NCI-H82 treated with DMSO at 0.1 percent for 48 hours (cell line): Measurements from ENCODE around the gene UBE2I.

Source experiments
- DNase-seq: peaks from one replicate; lab custom pipeline; 2025; ENCODE audit not compliant: unreplicated experiment; lab: John Stamatoyannopoulos, UW

Gene UBE2I

GRCh38 chr16:1355591-1355990, 46.2 kb downstream of the UBE2I start:
- no peak for DNase-seq

DNA sequence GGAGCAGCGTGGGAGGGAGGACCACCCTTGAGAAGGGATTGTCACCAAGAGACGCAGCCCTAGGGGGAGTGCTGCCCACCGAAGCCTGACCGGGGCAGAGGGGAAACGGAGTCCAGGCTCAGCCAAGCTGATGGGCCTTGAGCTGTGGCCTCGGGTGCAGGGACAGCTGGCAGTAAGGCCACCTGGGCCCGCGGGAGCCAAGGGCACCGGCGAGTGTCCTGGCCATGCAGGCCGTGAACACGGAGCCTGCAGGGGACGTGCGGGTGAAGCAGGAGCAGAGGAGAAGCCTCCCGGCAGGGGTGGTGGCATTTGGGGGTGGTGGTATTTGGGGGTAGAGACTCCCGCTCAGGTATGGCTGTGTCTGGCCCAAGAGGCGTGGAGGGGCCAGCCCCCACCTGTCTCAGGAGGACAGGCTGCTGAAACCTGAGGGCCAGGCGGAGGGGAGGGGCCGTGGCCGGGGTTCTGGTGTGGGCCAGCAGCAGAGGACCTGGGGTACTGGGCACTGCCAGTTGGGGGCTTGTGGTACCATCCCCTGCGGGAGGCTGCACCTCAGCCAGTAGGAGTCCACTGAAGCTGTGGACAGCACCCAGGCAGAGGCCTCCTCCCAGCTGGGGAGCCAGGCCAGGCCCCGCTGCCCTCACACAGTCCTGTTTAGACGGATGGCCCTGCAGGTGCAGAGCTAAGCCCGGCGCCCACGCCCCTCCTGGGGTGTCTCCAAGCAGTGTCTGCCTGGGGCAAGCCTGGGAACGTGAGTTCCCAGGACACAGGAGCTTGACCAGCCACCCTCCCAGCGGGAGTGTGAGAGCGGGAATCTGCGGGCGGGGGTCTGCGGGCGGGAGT, 46.8 kb downstream of the UBE2I start:
- no peak for DNase-seq

DNA sequence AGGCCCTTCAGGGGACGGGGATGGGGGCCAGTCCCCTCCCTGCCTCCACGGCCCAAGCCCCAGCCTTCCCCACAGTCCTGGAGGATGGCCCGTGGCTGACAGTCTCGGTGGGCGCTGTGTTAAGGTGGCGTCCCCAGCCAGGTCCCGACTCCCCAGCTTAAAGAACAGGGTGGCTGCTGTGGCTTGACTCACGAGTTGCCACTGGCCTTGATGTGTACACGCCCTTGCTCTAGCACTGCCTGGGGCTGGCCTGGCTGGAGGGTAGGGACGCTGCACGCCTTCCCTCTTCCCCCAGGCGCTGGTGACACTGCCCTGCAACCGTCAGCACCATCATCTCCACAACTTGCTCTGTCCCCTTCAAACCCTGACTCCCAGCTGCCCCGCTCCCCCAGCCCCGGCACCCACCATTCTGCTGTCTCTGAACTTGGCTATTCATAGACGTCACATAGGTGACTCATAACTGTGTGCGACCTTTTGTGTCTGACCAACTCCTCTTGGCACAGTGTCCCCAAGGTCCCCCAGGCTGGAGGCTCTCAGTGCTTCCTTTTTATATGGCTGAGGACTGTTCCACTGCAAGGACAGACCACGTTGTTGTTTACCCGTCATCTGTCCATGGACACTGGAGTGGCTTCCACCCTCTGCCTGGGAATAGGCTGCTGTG, 48.6 kb downstream of the UBE2I start:
- DNase-seq, result no peak

DNA sequence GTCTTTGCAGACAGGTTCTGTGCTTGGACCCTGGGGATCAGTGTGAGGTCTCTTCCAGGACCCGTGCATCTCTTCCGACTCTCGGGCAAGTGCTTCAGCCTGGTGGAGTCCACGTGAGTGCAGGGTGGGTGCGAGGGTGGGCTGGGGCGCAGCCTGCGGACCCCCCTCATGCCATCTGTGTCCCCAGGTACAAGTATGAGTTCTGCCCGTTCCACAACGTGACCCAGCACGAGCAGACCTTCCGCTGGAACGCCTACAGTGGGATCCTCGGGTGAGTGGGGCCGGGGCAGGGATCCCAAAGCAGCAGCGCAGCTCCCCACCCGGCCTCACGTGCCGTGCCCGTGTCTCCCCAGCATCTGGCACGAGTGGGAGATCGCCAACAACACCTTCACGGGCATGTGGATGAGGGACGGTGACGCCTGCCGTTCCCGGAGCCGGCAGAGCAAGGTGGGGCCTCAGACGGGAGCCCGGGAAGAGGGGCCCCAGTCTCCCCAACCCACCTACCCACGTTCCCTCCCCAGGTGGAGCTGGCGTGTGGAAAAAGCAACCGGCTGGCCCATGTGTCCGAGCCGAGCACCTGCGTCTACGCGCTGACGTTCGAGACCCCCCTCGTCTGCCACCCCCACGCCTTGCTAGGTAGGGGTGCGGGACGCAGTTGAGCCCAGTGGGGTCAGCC, 52.4 kb downstream of the UBE2I start:
- no peak for DNase-seq

DNA sequence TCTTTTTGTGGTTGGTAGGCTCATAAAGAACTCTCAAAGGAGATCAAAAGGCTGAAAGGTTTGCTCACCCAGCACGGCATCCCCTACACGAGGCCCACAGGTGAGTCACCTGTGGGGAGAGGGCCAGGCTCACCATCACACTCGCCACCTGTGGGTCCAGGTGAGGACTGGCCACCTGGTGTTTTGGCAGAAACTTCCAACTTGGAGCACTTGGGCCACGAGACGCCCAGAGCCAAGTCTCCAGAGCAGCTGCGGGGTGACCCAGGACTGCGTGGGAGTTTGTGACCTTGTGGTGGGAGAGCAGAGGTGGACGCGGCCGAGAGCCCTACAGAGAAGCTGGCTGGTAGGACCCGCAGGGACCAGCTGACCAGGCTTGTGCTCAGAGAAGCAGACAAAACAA, 53.4 kb downstream of the UBE2I start:
- DNase-seq, result no peak

DNA sequence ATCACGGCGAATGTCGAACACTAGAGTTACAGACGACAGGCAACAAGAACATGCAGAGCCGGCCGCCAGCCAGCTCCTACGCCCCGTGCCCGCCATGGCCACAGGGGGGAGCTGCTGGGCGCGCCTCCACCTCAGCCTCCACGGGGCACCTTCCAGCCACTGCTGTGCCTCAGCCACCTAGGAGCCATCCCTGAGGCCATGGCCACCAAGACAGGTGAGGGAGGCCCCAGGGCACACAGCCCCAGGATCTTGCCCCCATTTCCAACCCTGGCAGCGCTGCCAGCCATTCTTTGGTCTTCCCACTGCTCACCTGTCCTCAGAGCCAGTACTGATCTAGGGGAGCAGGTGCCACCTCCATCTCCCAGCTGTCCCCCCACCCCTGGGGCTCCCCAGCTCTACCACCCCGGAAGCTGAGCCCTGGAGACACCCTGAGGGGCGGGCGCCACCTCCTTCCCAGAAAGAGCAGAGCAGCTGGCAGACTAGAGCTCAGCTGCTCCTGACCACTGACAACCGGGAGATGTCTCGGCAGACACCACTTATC, 54.1 kb downstream of the UBE2I start:
- DNase-seq, result no peak

DNA sequence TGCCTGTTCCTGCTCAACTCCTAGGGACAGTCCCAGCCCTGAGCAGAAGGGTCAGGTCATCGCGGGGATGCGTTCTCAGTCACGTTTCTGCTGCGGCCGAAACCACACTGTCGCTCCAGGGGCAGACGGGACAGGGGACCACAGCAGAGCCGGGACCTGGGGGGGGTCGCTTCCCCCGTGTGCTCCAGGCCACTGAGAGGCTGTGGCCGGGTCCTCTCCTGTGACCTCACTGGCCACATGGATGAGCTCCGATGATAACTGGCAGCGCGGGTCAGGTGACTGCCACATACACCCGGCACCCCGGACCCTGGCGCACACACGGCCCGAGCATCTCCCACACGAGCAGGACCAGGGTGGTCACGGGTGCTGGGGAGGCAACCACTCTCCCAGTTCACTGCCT, 55.1 kb downstream of the UBE2I start:
- no peak for DNase-seq

DNA sequence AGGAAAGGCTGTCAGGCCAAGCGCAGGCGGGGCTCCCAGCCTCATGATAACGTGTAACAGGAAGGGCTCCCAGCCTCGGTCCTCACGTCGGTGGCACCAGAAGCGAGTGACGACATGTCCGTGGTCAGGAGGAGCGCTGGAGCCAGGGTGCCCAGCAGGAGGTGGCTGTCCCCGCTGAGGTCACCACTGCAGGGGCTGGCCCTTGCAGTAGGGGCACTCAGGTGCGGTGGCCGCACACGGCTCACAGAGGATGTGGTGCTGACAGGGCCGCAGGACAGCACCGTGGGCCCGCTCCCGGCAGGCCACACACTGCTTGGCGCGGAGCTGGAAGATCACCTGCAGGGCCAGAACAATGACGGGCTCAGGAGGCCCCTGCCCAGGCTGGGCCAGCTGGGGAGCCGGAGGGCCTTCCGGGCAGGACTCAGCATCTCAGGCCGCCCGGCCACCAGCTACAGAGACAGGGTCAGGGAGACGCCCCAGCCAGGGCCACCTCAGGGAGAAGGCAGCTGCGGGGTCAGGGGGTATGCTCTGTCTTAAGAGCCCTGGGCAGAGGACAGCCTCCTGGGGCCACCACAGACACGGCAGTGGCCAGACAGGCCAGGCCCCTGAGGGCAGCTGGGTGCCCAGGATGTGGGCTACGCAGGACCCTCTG, 56.8 kb downstream of the UBE2I start:
- no peak for DNase-seq

- no peak for DNase-seq
Observed at GRCh38 chr16:1366712-1367299, 57.4 kb downstream of the UBE2I start.

- no peak for DNase-seq
Observed at GRCh38 chr16:1367486-1368174, 58.2 kb downstream of the UBE2I start.

DNA sequence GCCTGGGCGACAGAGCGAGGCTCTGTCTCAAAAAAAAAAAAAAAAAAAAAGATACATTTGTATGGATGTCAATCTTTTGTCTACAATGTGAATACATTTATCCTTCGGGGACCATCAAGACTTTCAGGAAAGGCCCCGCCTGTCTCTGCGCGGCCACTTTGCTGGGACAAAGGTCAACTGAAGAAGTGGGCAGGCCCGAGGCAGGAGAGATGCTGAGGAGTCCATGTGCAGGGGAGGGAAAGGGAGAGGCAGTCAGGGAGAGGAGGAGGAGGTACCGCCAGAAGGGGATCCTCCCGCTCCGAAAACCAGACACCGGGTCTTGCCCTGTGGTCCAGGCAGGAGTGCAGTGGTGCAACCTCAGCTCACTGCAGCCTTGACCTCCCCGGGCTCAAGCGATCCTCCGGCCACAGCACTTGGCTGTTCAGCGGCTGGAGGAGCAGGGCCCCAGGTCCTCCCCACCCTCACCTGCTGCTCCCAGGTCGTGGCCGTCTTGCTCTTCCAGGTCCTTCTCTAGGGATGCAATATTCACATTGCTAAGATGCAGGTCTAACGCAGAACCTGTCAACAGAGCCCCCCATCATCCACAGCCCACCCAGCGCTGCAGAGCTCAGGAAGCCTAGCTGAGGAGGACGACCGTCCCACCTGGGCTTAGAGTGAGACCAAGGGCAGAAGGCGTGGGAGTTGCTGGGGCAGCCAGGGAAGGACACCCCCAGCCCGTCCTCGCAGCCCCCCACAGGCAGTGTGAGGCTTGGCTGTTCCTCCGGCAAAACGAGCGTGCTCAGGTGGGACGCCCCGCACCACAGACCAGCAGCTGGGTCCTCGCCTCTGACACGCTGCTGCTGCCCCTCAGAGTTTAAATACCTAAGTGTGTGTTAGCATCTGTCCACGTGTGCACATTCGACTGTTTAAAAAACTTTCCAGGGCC, 61.9 kb downstream of the UBE2I start:
- no peak for DNase-seq

- no peak for DNase-seq
Observed at GRCh38 chr16:1372292-1372950, 63.0 kb downstream of the UBE2I start.

GRCh38 chr16:1374418-1375297, 65.2 kb downstream of the UBE2I start:
- no peak for DNase-seq

- no peak for DNase-seq
Observed at GRCh38 chr16:1375298-1375640, 65.8 kb downstream of the UBE2I start.

DNA sequence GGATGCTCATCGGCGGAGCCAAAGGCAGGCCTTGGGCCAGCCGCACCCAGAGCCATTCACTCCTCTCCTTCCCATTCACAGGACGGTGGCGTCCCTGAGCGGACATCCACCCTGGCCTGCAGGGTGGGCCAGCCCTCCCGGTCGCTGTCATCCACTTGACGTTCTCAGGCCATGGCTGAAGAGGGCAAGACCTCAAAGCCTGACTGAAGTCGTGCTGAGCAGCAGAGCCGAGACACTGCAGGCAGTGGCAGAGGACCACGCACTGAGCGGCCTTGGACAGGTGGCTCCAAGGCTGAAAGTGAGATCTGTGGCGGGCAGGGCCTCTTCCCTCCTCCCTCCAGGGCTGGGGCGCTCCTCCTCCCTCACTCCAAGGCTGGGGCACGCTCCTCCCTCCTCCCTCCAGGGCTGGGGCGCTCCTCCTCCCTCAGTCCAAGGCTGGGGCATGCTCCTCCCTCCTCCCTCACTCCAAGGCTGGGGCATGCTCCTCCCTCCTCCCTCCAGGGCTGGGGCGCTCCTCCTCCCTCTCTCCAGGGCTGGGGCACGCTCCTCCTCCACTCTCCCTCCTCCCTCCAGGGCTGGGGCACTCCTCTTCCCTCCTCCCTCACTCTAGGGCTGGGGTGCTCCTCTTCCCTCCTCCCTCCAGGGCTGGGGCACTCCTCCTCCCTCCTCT, 66.4 kb downstream of the UBE2I start:
- DNase-seq, result no peak
